ENCODE results near the gene RIPOR2.
"Not testable (repeated sequence)": the region's sequence is repeated elsewhere in the genome, so short reads cannot be mapped to it uniquely, and the experiment has no call there.

The RIPOR2 gene

DNA sequence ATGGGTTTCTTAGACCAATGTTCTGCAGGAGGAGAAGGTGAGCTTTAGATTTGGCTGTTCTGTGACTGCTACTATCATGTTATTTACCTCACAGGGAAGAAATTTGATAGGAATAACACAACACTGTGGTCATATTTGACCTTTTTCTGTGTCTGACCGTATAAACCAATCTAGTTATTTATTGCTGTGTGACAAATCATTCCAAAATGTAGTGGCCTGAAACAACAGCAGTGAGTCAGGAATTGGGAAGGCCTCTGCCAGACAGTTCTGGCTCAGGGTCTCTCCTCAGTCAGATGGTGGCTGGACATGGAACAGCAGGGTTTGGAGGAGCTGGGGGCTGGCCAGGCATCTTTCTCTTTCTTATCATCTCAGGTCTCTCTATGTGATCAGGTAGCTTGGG, 33.0 kb downstream of the RIPOR2 start:
- DNase-seq, result no peak

DNA sequence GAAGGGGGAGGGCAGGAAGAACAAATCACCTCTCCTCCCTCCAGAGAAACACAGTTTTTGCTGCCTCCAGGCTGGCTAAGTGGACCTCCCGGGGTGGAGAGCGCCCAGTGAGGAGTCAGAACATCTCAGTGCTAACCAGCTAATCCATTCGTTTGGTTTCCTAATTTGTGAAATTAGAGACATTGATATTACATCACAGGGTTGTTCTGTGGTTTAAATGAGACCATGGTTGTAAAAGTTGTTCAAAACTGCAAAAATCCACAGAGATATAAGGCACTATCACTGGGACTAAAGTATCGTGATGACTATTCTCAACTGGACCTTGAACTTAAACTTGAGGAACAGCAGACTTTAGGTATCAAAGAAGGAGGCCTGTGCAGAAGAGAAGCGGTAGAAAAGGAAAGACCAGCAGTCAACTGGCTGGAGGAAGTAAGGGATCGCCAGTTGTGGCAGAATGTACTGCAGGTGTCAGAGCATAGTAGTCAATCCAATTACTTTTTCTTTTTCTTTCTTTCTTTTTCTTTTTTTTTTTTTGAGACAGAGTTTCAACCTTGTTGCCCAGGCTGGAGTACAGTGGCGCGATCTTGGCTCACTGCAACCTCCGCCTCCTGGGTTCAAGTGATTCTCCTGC, 33.9 kb downstream of the RIPOR2 start:
- no peak for DNase-seq

DNA sequence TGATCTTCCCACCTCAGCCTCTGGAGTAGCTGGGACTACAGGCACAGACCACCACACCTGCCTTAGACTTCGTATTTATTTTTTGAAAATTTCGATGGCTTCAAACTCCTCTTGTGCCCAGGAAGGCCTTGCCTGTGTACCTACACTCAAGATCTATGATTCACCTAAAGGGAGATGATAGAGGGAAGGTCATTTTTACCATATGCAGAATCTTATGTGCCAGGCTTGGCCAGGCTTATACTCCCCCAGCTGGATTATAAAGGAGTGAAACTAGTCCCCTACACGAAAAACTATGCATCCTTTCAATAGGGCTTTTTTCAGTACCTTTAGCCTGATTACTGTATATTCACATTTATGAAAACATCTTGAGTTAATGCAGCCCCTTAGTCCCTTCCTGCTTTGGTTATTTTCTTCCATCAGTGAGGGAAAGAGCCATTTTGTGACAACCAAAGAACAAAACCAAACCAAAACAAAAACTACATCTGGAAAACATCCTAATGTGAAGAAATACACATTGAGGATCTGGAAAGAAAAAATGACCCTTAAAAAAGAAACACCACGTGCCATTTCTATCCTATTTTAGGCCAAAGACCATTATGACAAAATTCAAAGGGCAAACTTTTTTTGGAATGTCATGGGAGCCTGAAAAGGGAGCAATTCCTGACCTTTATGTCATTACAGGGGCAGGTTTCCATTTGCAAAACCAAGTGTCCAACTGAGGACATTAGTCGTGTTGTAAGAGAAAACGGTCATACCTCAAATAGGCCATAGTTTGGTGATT, 34.7 kb downstream of the RIPOR2 start:
- DNase-seq, result no peak

DNA sequence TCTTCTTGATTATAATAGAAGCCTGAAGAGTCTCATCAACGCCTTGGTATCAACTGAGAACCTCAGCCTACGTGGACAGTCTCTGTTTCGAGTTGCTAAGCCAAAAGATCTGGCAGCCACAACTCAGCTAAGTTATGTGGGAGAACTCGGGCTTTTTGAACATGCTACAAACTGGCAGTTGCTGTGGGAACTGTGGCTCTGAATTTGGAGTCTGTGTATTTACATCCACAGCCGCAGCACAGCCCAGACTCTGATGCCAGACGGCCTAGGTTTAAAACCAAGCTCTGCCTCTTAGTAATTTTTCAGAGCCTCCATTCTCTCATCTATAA, 35.8 kb downstream of the RIPOR2 start:
- DNase-seq, result no peak

DNA sequence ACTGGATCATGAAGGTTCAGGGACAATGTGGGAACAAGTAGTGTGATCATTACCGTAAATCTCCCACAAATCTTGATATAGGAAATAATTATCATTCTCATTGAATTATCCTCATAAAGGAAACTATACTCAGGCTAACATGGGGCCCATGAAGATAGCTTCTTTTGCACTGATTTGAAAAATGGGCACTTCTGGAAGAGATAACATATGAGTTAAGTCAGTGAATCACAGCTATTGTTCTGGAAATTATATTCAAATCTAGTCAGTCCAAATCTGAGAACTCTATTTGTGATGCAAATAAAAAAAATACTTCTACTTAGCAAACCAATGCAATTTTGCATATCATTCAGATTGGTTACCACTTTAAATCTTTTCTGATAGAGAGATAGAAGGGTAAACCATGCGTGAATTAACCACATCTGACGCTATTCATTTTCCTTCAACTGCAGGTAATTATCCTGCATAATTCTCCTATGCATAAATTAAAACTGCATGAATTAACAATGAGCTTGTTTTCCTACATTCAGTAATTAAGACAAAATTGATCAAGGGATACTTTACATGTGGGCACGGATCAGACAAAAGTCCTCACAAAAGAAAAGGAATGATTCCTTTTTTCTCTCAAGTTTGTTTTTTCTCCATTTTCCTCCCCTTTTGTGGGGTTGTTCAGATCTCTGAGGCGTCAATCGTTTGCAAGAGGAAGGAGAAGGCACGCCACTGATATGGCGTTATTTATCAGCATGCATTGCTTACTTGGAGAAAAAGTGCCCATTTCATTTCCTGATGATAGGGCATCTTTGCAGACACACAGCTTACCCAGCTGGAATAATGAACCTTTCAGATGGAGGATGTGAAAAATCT, 36.4 kb downstream of the RIPOR2 start:
- DNase-seq, result no peak

DNA sequence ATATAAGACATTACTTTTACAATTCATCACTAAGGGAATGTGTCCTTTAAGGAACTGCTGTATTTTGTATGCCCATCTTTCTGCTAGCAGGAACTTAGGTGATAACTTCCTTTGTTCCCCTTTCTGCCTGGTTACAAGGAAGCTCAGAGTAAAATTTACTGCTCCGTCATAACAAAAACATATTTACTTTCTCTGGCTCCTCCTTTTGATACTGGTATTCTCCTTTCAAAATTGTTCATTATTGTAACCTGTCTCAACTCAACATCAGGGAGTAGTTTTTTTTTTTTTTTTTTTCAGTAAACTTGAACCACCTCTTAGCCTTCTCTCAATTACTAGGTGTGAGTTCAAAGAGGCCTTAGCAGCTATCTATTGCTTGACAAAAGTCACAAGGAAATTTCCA, 37.1 kb downstream of the RIPOR2 start:
- DNase-seq, result no peak

DNA sequence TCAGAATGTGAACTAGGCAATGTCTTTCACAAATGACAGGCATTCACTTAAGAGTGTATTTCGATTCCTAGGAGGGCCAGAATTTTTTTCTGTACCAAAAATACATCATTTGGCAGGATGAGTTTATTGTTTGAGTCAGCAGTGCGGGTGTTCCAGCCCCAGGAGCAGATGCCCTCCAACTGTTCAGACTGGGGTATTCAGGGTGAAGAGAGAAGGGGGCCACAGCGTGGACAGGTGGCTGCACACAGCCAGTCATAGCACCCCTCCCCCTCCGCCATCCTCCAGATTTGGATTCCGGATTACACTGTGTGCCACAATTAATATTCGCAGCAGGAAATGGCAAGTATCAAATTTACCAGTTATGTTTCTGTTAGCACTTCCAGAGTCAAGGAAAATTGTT, 38.6 kb downstream of the RIPOR2 start:
- no peak for DNase-seq

DNA sequence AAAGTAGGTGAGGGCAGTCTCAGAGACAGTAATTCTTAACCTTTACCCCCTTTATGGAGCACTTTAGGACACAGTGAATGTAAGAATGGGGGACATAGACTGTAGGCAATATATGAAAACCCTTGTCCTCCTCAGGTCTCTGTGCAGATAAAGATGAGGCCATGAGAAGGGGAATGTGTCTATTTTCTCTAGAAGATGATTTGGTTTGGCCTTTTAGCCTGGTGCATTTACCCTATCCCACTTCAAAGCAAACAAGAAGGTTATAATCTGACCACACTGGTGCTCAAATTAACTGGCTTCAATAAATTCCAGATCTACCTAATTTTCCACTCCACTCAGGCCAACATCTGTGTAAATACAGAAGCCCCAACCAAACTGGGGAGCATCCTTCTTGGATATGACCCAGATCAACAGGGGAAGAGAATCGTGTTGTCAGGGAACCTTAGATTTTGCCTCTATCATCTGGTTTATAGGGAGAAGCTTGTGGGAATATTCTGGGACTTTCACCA, 42.4 kb downstream of the RIPOR2 start:
- no peak for DNase-seq

DNA sequence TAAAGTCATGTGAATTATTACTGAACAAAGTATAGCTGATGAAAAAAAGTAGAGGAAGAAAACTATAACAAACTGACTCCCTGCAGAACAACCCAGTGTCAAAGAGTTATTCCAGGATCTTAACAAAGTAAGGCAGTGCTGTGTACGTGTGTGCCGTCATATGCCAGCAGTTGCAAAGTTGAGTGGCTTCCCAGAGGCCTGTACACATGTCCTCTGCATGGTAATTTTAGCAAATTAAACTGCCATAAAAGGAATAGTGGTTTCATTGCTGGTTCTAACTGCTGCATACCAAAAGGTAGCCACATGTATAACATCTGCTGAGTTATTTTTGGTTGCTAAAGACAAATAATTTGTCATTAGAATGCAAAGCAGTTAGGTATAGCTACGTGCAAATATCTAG, 44.8 kb downstream of the RIPOR2 start:
- no peak for DNase-seq

DNA sequence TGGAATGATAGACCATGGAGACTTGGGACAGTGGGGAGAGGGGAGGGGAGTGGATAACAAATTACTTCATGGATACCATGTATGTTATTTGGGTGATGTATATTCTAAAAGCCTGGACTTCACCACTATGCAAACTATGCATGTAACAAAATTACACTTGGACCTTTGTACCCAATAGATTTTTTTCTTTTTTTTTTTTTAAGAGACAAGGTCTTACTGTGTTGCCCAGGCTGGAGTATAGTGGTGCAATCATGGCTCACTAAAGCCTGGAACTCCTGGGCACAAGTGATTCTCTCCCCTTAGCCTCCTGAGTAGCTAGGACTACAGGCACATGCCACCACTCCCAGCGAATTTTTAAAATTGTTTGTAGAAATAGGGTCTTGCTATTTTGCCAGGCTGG, 45.3 kb downstream of the RIPOR2 start:
- no peak for DNase-seq

DNA sequence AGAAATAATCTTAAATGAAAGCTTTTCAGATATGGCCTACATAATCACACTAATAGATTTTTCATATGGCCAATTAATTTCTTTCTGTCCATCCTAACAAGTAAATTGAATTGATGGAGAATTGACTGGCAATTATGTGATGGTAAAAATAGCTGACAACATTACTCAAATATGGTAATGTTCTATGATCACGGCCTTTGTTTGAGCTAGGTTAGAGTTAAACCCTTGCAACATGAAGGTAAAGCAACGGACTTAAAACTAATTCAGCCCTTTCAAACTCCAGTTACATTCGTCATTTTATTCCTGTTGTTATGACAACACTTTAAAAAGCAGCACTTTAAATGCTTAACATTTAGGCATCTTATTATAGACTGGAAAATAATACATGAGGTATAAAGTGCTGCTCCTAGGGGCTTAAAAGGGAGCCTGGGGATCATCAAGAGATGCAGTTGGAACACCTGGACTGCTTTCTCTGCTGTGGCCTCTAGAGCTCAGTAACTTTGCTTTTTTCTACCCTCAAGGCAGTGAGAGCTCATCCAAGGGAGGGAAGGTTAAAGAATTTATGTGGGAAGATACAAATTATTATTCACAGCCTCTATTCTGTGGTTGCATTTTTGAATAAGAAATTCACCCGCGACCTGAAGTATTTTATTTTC, 46.9 kb downstream of the RIPOR2 start:
- DNase-seq, result no peak

DNA sequence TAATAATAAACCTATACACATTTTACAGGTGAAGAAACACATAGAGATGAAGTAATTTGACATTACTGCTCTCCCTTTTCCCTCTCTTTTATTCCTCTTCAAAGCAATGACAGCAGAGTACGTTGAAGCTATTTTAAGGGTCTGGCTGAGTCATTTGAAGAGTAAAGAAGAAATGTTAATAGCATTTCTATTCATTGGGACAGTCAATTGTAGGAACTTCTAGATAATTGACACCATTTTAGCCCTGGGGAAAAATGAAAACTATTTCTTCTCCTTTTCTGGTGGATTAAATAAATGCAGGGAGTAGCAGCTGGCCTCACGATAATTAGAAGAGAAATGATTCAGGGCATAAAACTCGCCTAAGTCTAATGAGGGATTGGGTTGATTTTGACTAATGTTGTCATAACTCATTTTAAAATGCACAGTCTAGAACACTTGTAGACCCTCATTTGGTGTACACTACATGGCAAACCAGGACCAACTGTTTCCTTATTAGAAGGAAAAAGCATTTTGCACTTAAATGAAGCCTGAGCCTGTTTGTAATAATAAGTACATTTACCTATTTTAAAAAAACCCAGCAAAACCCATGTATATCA, 48.1 kb downstream of the RIPOR2 start:
- no peak for DNase-seq

DNA sequence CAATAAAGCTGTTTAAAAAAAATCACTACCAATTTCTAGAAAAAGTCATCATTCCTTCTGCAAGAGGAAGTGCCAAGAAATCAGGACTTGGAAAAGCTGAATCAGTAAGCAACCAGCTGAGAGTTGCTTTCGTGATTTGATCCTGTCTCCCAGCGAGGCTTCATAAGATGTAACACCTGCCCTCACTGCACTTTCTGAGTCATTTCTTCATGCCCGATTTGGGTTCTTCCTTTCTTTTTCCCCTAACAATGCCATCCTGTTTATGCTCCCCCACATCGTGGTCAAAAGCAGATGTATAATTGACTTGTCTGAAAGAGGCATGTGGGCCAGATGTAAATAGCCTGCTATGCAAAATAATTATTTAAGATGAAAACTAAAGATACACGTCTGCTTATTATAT, 52.1 kb downstream of the RIPOR2 start:
- DNase-seq, result no peak

DNA sequence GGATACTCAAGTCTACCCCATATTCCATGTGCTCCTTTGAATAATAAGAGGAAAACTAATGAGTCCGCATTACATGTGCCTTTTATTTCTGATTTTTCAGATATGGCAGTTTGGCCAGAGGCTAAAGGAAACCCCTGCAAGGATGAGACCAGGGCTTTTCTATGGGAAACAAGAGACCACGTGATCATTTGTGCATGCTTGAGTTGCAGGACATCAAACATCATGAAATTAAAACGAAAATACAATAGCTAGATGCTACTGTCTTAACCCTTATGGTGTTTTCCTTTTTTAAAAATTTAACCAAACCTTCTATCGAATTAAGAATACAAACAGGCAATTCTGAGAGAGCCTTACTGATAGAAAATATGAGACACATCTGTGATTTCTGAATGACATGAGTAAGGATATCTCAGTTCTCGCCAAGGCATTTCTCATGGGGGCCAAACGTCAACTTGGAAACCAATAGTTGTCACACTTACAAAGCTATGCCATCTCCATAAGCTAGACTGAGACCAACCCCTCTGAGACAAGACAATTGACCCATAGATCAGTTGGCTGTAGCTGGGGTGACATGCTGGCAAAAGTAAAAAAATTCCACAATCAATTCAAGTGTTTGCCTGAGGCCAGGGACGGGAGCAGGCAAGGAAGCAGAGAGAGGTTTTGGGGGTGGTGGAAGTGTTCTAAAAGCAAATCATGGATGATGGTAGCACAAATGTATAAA, 52.8 kb downstream of the RIPOR2 start:
- DNase-seq, result no peak

DNA sequence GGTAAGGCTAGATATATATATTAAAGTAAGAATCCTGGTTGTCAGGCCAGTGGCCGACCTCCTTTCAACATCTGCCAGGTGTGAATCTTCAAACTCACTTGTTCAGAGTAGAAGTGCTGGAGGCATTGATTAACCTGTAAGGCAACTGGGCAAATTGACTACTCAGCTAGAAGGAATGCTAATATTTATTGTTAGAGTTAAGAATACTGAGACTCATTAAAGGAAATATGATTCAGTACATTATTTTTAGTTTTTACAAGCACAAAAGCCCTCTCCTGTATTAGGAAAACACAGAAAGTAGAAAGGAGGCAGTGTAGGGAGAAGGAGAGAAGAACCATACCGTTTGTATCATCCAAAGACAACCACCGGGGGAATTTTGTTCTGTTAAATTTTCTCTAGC, 53.5 kb downstream of the RIPOR2 start:
- no peak for DNase-seq

DNA sequence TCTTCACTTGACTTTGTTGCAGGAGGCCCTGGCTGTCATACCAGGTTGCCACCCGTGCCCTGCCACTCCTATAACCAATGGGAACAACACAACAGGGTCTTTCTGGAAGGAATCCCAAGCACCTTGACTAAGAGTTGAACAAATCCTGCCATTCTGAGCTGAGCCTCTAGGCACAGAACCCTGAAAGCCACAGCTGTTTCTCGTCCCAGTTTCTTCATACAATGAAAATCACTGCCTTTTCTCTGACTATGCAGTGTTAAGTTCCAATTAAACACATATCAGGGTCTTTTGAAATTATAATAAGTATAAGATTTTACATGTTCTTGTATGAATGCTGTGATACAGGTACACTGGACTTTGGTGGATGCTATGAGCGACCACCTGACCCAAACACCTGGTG, 54.4 kb downstream of the RIPOR2 start:
- no peak for DNase-seq

DNA sequence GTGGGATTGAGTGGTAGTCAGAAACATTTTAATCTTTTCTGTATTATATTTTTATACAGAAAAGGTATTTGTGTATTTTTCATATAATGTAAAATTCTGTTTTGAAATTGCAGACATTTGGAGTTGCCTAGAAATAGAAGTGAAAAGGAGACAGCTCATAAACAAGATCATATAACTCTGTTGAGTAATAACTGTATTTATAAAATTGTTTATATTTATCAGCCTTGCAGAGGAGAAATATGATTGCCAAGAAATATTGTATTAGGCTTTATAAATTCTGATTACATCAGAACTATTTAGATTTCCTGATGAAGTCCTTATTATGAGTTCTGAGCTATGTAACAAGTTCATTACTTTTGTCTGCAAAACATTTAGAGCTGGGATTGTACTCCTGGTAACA, 55.3 kb downstream of the RIPOR2 start:
- DNase-seq, result no peak

DNA sequence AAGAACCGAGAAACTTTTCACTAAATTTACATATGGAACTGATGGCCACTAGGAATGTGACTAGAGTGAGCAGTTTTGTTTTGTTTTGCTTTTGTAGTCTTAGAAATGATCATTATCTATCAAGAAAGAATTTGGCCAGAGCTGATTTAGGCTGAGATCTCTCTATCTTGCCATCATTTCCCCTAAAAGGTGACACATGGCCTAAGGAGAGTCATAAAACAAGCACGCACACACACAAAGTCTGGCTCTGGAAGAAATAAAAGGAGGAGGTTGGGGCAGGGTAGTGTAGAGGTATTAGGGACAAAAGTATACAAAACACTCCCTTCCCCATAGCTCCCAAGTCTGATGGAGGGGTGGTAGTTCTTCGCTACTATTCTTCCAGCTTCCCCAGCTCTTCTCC, 56.4 kb downstream of the RIPOR2 start:
- DNase-seq, result no peak

DNA sequence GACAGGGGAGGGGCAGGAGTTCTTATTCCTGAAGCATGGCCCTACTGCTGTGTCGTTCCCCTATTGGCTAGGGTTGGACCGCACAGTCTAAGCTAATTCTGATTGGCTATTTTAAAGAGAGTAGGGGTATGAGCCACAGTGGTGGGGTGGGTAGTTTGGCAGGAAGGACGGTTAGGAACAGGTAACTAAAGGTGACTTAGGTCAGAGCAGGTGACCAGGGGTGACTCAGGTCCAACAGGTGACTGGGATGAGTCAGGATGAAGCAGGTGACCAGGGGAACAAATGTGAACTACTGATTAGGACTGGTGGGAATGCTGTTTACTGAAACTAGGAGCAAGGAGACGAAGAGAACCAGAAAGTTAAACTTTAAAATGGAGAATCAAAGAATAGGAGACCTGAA, 58.0 kb downstream of the RIPOR2 start:
- DNase-seq, result not testable (repeated sequence)

DNA sequence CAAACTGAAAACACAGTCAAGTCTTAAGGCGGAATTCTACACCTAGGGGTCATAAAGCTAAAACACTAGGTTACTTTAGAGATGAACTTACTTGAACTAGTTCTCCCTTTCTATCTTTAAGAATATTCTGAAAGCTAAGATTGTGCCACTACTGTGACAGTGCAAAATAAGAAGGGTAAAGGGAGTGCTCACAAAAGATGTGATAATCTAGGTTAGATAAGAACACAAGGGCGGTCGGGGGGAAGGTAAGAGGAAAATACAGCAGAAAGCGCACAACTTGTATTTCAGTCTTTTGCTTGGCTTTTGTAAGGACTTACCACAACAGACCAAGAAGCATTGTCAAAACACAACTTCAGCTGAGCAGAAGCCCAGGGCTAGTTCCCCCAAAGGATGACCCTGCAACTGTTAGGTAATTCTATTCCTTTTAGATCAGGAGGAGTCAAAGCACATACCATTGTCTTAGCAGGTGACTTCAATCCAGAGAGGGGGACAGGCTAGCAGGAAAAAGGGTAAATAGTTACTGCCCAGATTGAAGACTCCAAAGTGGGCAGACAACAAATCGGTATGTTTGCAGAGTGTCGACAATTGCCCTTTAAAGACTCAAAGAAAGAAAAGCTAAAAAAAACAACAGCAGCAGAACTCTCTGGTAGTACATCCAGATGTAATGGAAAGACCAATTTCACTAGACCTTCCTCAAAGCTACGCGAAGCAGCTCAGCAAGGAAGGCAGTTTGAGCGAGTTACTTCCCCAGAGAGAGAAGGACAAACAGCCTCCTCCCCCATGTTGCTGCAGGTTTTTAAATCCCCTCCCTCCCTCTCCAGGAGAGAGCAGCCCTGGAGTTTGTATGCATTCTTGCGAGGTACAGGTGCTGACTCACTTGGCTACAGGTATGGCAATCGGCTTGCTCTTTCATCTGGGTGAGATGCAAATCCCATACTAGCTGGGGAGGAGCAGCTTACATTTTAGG, 59.0 kb downstream of the RIPOR2 start:
- DNase-seq, result peak; percentile 11

DNA sequence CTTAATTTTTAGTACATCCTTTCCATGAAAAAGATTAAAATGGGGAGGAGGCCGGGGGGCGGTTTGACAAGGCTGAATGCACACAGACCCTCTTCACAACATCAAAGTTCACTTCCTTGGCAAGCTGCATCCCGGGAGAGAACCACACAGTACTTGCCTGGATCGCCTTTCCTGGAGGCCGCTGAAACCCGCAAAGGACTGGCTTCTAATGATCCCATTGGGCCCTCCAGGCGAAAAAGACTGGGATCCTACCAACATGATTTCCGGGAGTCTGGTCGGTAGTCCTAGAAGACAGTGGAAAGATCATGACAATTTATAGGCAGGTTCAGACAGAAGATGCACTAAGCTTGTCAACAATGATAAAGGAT, 60.2 kb downstream of the RIPOR2 start:
- DNase-seq, result no peak

Data from hematopoietic multipotent progenitor cell treated with erythropoietin and hydrocortisone succinate and interleukin-3 and kit ligand, for 8 days (in vitro differentiated cells).